Subcutaneous adipose tissue (tissue), 4 donors: ENCODE results near the gene PARP16. TPM values are rescaled to one million over a fixed set of nuclear protein-coding genes. Genes with fewer than 3 reads are reported as not detected.

ENCODE experiments used
- CTCF ChIP-seq: fragments of 450-650 bp; IDR thresholded peaks from one replicate; pipeline ENCODE4 v1.5.1; 2016; ENCODE audit warnings: low read depth, mild to moderate bottlenecking, control low read depth, antibody characterized with exemption, moderate library complexity
- total RNA-seq, 4 donors: library from RNA; depleted of rRNA; stranded (reverse); fragments of >200 nt; gene quantifications; one replicate each; pipeline ENCODE4 v1.1.0, GENCODE V29; 2016

PARP16 gene
- total RNA-seq, 4 donors from 2014 or later = 8.1 to 13.4 (median 11.0) TPM

DNA sequence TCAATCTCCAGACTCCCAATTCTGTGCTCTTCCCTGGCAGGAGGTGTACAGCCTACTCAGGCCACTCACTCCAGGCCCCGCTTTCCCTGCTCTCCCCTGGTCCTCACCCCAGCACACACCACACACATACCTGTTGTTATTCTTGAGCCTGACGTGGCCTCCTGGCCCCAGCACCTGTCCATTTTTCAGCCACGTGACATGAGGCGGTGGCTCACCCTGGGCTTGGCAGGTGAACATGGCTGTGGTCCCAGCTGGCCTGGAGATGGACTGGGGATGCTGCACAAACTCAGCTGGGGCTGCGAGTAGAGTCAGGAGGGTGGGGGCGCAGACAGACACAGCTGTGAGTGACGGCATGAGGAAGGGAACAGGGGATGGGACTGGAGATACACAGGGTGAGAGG, 45.1 kb upstream of the PARP16 start:
- TF ChIP-seq CTCF = no peak

- no peak for TF ChIP-seq CTCF
Observed at GRCh38 chr15:65330934-65331645, 44.4 kb upstream of the PARP16 start.

DNA sequence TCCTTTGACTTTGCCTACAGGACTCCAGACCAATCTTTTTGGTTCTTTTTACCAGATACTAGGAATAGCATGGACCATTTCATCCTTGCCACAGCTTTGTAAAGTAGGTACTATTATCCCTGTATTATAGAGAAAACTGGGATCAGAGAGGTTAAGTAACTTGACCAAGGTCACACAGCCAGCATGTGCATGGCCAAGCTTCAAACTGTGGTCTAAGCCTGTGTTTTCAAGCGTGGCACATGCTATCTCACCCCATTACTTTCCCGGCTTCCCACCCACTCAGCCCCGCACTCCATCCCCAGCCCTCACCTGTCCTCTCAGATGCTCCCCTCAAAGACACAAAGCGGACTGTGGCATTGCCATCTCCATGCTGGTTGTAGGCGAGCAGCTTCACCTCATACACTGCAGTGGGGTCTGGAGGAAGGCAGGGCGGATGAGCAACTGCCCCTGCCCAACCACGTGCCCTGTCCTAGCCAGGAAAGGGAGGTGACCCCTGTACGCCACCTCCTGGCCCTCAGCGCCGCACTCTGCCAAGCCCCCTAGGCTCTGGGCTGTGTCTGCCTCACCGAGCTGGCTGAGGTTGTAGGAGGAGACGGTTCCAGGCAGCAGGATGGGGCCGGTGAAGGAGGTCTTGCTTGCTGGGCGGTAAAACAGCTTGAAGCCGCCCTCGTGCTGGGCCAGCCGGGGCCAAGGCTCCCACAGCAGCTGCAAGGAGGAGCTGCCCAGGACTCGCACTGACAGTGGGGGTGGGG, 43.5 kb upstream of the PARP16 start:
- no peak for TF ChIP-seq CTCF

DNA sequence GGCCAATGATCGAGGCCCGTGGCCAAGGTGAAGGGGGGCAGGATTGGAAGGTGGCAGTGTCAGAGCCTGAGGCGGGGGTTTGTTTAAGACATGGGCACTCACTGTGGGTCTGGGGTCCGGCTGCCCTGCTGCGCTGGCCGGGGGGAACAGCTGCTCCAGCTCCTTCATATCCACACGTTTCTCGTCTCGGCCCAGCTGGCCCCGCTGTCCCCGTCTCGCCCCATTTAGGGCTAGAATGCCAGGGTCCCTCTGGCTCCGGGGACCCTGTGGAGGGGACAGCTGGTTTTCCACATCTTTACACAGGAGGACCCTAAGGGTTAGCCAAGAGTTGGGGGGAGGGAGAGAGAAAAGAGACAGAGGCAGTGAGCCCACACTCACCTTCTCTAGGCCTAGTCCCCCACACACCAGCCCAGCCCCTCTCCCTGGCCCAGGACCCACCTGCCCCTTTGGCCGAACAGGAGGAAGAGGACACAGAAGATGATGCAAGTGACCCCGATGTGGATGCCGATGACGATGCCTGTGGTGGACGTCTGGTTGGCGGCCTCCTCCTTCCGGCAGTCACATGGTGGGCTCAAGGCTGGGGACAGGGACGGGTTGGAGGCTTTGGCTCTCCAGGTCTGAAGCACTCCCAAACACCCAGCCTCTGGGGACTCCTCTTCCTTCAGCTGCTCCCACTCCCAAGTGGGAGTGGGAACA, 42.8 kb upstream of the PARP16 start:
- TF ChIP-seq CTCF = no peak

DNA sequence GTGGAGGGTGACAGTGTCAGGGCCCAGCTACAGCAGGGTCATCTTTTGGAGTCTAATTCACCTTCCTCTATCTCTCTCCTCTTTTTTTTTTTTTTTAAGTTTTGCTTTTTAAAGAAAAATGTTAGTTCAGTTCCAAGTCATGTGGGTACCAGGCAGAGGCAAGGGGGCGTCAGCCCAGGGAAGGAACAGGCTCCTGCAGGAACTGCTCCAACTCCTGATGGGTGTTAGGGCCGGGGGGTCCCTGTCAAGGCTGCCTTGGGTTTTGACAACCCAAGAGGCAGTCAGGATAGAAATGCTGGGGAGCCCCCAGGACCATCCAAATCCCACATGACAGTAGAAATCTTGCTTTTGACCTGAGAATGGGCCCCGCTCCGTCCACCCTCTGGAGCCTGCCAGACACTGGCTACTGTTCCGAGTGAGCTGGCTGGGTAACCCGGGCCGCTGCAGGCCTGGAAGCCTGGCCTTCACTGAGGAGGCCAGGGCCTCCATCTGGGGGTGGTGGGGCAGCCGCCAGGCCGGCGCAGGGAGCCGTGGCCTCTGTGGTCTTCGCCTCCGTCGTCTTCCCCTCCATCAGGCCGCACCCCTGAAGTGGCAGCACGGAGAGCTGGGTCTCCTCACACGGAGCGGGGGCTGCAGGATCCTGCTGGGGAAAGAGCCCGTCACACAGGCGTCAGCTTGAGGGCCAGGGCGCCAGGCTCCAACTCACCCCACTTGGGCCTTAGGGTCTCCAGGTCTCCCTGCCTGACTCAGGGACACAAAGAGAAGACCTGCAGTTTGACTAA, 42.0 kb upstream of the PARP16 start:
- no peak for TF ChIP-seq CTCF

- TF ChIP-seq CTCF = no peak
Observed at GRCh38 chr15:65327651-65328393, 41.1 kb upstream of the PARP16 start.
